ENCODE measurements around the gene CMTM2.

CMTM2 gene

GRCh38 chr16:66580605-66581209 lies 1.4 kb downstream of the CMTM2 start:
- H3K27ac ChIP-seq: peak overlapping the region in 8 of 11 experiments; percentile 56 to 90 (median 78); a peak in 17 of 22 replicates
- H3K4me2 ChIP-seq: peak overlapping the region; percentile 87 to 97 (median 93)
- H3K4me3 ChIP-seq: peak overlapping the region in 7 of 10 experiments; percentile 32 to 59 (median 50); a peak in 12 of 20 replicates
- H3K36me3 ChIP-seq: peaks cover 0 to 1% (median 0%) of the 10 kb centered on the region in 11 experiments; a peak in 1 of 22 replicates
- H4K20me1 ChIP-seq: no peaks in the 10 kb centered on the region
- H3K9ac ChIP-seq: peak overlapping the region in 10 of 11 experiments; percentile 14 to 71 (median 62); a peak in 17 of 22 replicates
- peaks cover 73 to 100% (median 97%) of the 10 kb centered on the region in 10 experiments for H3K4me1 ChIP-seq
- TF ChIP-seq Cebpa-rat (IDR thresholded peaks at IDR 0.05): no peak
- peaks cover 0 to 25% (median 0%) of the 10 kb centered on the region in 11 experiments; a peak in 8 of 22 replicates for H3K27me3 ChIP-seq
- H3K9me3 ChIP-seq (replicated peaks in 1 of 11): no peaks in the 10 kb centered on the region

- Histone ChIP-seq H3K9me3 (replicated peaks in 1 of 11) (no peaks in the 10 kb centered on the region), H3K27me3 (peaks cover 0 to 25% (median 0%) of the 10 kb centered on the region in 11 experiments; a peak in 8 of 22 replicates), H3K4me2 (peak overlapping the region; percentile 87 to 97 (median 93)), H3K36me3 (no peaks in the 10 kb centered on the region), H3K27ac (peak overlapping the region in 8 of 11 experiments; percentile 56 to 90 (median 78); a peak in 17 of 22 replicates), H4K20me1 (no peaks in the 10 kb centered on the region), H3K4me1 (peaks cover 80 to 100% (median 100%) of the 10 kb centered on the region in 10 experiments), H3K9ac (peak overlapping the region in 10 of 11 experiments; percentile 14 to 71 (median 62); a peak in 17 of 22 replicates), H3K4me3 (peak overlapping the region in 7 of 10 experiments; percentile 32 to 59 (median 50); a peak in 12 of 20 replicates)
- no peak for TF ChIP-seq Cebpa-rat (IDR thresholded peaks at IDR 0.05)
Measured at GRCh38 chr16:66581246-66581952, 2.1 kb downstream of the CMTM2 start.

- TF ChIP-seq Cebpa-rat (IDR thresholded peaks at IDR 0.05): peak in 3 of 11 experiments; percentile 53 to 80 (median 57); a peak in 5 of 22 replicates
- Histone ChIP-seq H3K36me3 (peaks cover 0 to 14% (median 0%) of the 10 kb centered on the region in 11 experiments; a peak in 2 of 22 replicates), H3K4me3 (peak overlapping the region in 9 of 10 experiments; percentile 41 to 72 (median 66); a peak in 15 of 20 replicates), H3K4me1 (peaks cover 91 to 100% (median 99%) of the 10 kb centered on the region in 10 experiments), H3K4me2 (peak overlapping the region; percentile 83 to 98 (median 91)), H4K20me1 (no peaks in the 10 kb centered on the region), H3K27ac (peak overlapping the region; percentile 14 to 91 (median 85); a peak in 20 of 22 replicates), H3K9ac (peak overlapping the region in 10 of 11 experiments; percentile 59 to 85 (median 83); a peak in 18 of 22 replicates), H3K9me3 (replicated peaks in 1 of 11) (no peaks in the 10 kb centered on the region), H3K27me3 (no peaks in the 10 kb centered on the region)
Measured at GRCh38 chr16:66585481-66586239, 6.4 kb downstream of the CMTM2 start.

- H3K9ac ChIP-seq: peak overlapping the region; percentile 59 to 85 (median 83)
- no peak for TF ChIP-seq Cebpa-rat (IDR thresholded peaks at IDR 0.05)
- H3K4me2 ChIP-seq: peak overlapping the region; percentile 83 to 98 (median 91)
- H3K36me3 ChIP-seq: peaks cover 0 to 14% (median 0%) of the 10 kb centered on the region in 11 experiments; a peak in 2 of 22 replicates
- no peaks in the 10 kb centered on the region for H3K27me3 ChIP-seq
- H3K4me3 ChIP-seq: peak overlapping the region; percentile 37 to 72 (median 65); a peak in 19 of 20 replicates
- no peaks in the 10 kb centered on the region for H3K9me3 ChIP-seq (replicated peaks in 1 of 11)
- no peaks in the 10 kb centered on the region for H4K20me1 ChIP-seq
- peak overlapping the region; percentile 56 to 91 (median 85); a peak in 21 of 22 replicates for H3K27ac ChIP-seq
- peaks cover 78 to 90% (median 89%) of the 10 kb centered on the region in 10 experiments for H3K4me1 ChIP-seq
Measured at GRCh38 chr16:66587881-66588600, 8.8 kb downstream of the CMTM2 start.

GRCh38 chr16:66588981-66589713 lies 9.9 kb downstream of the CMTM2 start:
- Histone ChIP-seq H3K9ac (peak overlapping the region; percentile 59 to 85 (median 83); a peak in 20 of 22 replicates), H3K4me3 (peak overlapping the region; percentile 9 to 72 (median 65); a peak in 16 of 20 replicates), H3K36me3 (peaks cover 0 to 14% (median 0%) of the 10 kb centered on the region in 11 experiments; a peak in 2 of 22 replicates), H3K27me3 (no peaks in the 10 kb centered on the region), H3K27ac (peak overlapping the region in 10 of 11 experiments; percentile 60 to 91 (median 86); a peak in 20 of 22 replicates), H3K4me2 (peak overlapping the region; percentile 83 to 98 (median 91)), H3K4me1 (peaks cover 75 to 85% (median 82%) of the 10 kb centered on the region in 10 experiments), H4K20me1 (no peaks in the 10 kb centered on the region), H3K9me3 (replicated peaks in 1 of 11) (no peaks in the 10 kb centered on the region)
- no peak for TF ChIP-seq Cebpa-rat (IDR thresholded peaks at IDR 0.05)

GRCh38 chr16:66590322-66590721 lies 11.1 kb downstream of the CMTM2 start:
- H3K27me3 ChIP-seq: no peaks in the 10 kb centered on the region
- H4K20me1 ChIP-seq: no peaks in the 10 kb centered on the region
- peak overlapping the region; percentile 33 to 72 (median 65); a peak in 19 of 20 replicates for H3K4me3 ChIP-seq
- peak overlapping the region; percentile 21 to 91 (median 83); a peak in 18 of 22 replicates for H3K27ac ChIP-seq
- no peak for TF ChIP-seq Cebpa-rat (IDR thresholded peaks at IDR 0.05)
- peaks cover 0 to 14% (median 0%) of the 10 kb centered on the region in 11 experiments; a peak in 2 of 22 replicates for H3K36me3 ChIP-seq
- no peaks in the 10 kb centered on the region for H3K9me3 ChIP-seq (replicated peaks in 1 of 11)
- H3K4me1 ChIP-seq: peaks cover 75 to 85% (median 82%) of the 10 kb centered on the region in 10 experiments
- peak overlapping the region; percentile 83 to 98 (median 91) for H3K4me2 ChIP-seq
- peak overlapping the region; percentile 39 to 85 (median 83); a peak in 20 of 22 replicates for H3K9ac ChIP-seq

GRCh38 chr16:66591018-66591417 lies 11.8 kb downstream of the CMTM2 start:
- Histone ChIP-seq H4K20me1 (no peaks in the 10 kb centered on the region), H3K36me3 (peaks cover 0 to 14% (median 0%) of the 10 kb centered on the region in 11 experiments; a peak in 2 of 22 replicates), H3K27me3 (no peaks in the 10 kb centered on the region), H3K9ac (peak overlapping the region in 6 of 11 experiments; percentile 8 to 85 (median 84); a peak in 7 of 22 replicates), H3K27ac (peak overlapping the region in 1 of 11 experiments; percentile 89; a peak in 2 of 22 replicates), H3K4me1 (peaks cover 74 to 84% (median 78%) of the 10 kb centered on the region in 10 experiments), H3K4me2 (peak overlapping the region; percentile 83 to 98 (median 91); a peak in 21 of 22 replicates), H3K9me3 (replicated peaks in 1 of 11) (no peaks in the 10 kb centered on the region), H3K4me3 (peak overlapping the region in 3 of 10 experiments; percentile 68 to 72 (median 70); a peak in 3 of 20 replicates)
- no peak for TF ChIP-seq Cebpa-rat (IDR thresholded peaks at IDR 0.05)

All from BLaER1 treated with 17β-estradiol and CSF1 and Interleukin-3, amounts not matched to agents 10 nM and 100 nM (cell line).